Measurements from ENCODE around the gene ANXA5.

GRCh38 chr4:121734571-121734970, 37.8 kb upstream of the ANXA5 start:
- TF ChIP-seq CTCF (IDR thresholded peaks at IDR 0.05), result no peak
- TF ChIP-seq POLR2A (IDR thresholded peaks at IDR 0.05), result no peak
